GM21529 (cell line): ENCODE data around the gene MTFR1L.

ENCODE experiments used
- ATAC-seq: cut with Tn5 transposase; IDR thresholded peaks from one replicate; pipeline ENCODE4 v1.9.1; 2021; ENCODE audit not compliant: unreplicated experiment

MTFR1L gene

GRCh38 chr1:25861316-25862286 is 41.8 kb downstream of the MTFR1L start:
- ATAC-seq: no peak

GRCh38 chr1:25862785-25863485 is 43.2 kb downstream of the MTFR1L start:
- no peak for ATAC-seq

- ATAC-seq: no peak
Observed at GRCh38 chr1:25863486-25864262, 43.9 kb downstream of the MTFR1L start.

- ATAC-seq: no peak
Observed at GRCh38 chr1:25864434-25864833, 44.7 kb downstream of the MTFR1L start.

GRCh38 chr1:25866288-25866687 is 46.5 kb downstream of the MTFR1L start:
- no peak for ATAC-seq

- ATAC-seq: no peak
Observed at GRCh38 chr1:25867210-25867991, 47.6 kb downstream of the MTFR1L start.

GRCh38 chr1:25869909-25870606 is 50.3 kb downstream of the MTFR1L start:
- ATAC-seq: no peak

- no peak for ATAC-seq
Observed at GRCh38 chr1:25870614-25871013, 50.9 kb downstream of the MTFR1L start.

- ATAC-seq: no peak
Observed at GRCh38 chr1:25871086-25871703, 51.4 kb downstream of the MTFR1L start.

- ATAC-seq: no peak
Observed at GRCh38 chr1:25871704-25872494, 52.1 kb downstream of the MTFR1L start.

- no peak for ATAC-seq
Observed at GRCh38 chr1:25872713-25873112, 53.0 kb downstream of the MTFR1L start.

- no peak for ATAC-seq
Observed at GRCh38 chr1:25873120-25873519, 53.4 kb downstream of the MTFR1L start.

GRCh38 chr1:25874209-25874608 is 54.5 kb downstream of the MTFR1L start:
- no peak for ATAC-seq

- no peak for ATAC-seq
Observed at GRCh38 chr1:25874635-25875153, 54.9 kb downstream of the MTFR1L start.

- ATAC-seq: peak; percentile 62
Observed at GRCh38 chr1:25875154-25875855, 55.6 kb downstream of the MTFR1L start, which contains the start of gene PAQR7. TSS of gene PAQR7 (minus strand) at chr1:25875708. CDS start at chr1:25863839, 11,869 bp downstream.

- ATAC-seq: no peak
Observed at GRCh38 chr1:25875856-25876692, 56.3 kb downstream of the MTFR1L start.

GRCh38 chr1:25876693-25877077 is 56.9 kb downstream of the MTFR1L start:
- ATAC-seq: no peak
